ENCODE measurements around the gene C2CD5. TPM values are rescaled to one million over a fixed set of nuclear protein-coding genes. Genes with fewer than 3 reads are reported as not detected.

The C2CD5 gene
- polyA plus RNA-seq, 1 donor from 2014 or later = 171 TPM

GRCh38 chr12:22535478-22535877 is 8.9 kb downstream of the C2CD5 start:
- no peaks in the 10 kb centered on the region for H3K27me3 ChIP-seq (ENCODE audit: insufficient read depth, low read depth, low read length)
- TF ChIP-seq REST (IDR thresholded peaks at IDR 0.05; ENCODE audit: borderline replicate concordance) (no peak), SMC3 (conservative IDR thresholded peaks at IDR 0.05; ENCODE audit: poor library complexity) (no peak)

GRCh38 chr12:22535038-22535437 is 9.3 kb downstream of the C2CD5 start:
- H3K9ac ChIP-seq (ENCODE audit: low read length) = no peak overlapping the region
- H3K4me3 ChIP-seq (ENCODE audit: low read length) = no peak overlapping the region
- peaks cover 22% of the 10 kb centered on the region for H3K36me3 ChIP-seq (ENCODE audit: insufficient read depth, low read length)
- no peaks in the 10 kb centered on the region for H3K9me2 ChIP-seq (ENCODE audit: insufficient read depth, low read length)
- H3K4me2 ChIP-seq (ENCODE audit: low read length) = no peak overlapping the region
- TF ChIP-seq CTCF (IDR thresholded peaks at IDR 0.05; ENCODE audit: poor library complexity, severe bottlenecking) (no peak), POLR2AphosphoS5 (IDR thresholded peaks at IDR 0.05) (no peak), MXI1 (conservative IDR thresholded peaks at IDR 0.05; ENCODE audit: poor library complexity, severe bottlenecking) (no peak), EZH2 (IDR thresholded peaks at IDR 0.05; ENCODE audit: borderline replicate concordance, insufficient read depth, low read length, poor library complexity, severe bottlenecking) (no peak), EP300 (conservative IDR thresholded peaks at IDR 0.05; ENCODE audit: poor library complexity, severe bottlenecking) (no peak), RAD21 (conservative IDR thresholded peaks at IDR 0.05) (no peak), TAF1 (IDR thresholded peaks at IDR 0.05; ENCODE audit: low read depth) (no peak), REST (IDR thresholded peaks at IDR 0.05; ENCODE audit: borderline replicate concordance) (no peak), SMC3 (conservative IDR thresholded peaks at IDR 0.05; ENCODE audit: poor library complexity) (no peak)
- H3K79me2 ChIP-seq (replicated peaks; ENCODE audit: insufficient read depth, low read length) = peaks cover 26% of the 10 kb centered on the region
- no peaks in the 10 kb centered on the region for H4K20me1 ChIP-seq (ENCODE audit: insufficient read depth)
- H2AFZ ChIP-seq (ENCODE audit: low read depth, low read length) = no peak overlapping the region
- no peak overlapping the region for H3K27ac ChIP-seq (ENCODE audit: low read length)
- no peaks in the 10 kb centered on the region for H3F3A ChIP-seq (ENCODE audit: insufficient read depth, low read length, poor library complexity, severe bottlenecking)
- H3K27me3 ChIP-seq (ENCODE audit: insufficient read depth, low read depth, low read length) = no peaks in the 10 kb centered on the region
- H3K9me3 ChIP-seq (ENCODE audit: low read length) = peaks cover 6% of the 10 kb centered on the region

More at GRCh38 chr12:22535478-22535877, 8.9 kb downstream of the C2CD5 start:
- H3K79me2 ChIP-seq (replicated peaks; ENCODE audit: insufficient read depth, low read length) = peaks cover 26% of the 10 kb centered on the region
- H3K27ac ChIP-seq (ENCODE audit: low read length) = no peak overlapping the region
- no peaks in the 10 kb centered on the region for H3K9me2 ChIP-seq (ENCODE audit: insufficient read depth, low read length)
- H3K4me3 ChIP-seq (ENCODE audit: low read length) = peak overlapping the region; percentile 16
- H3K9ac ChIP-seq (ENCODE audit: low read length) = no peak overlapping the region
- H4K20me1 ChIP-seq (ENCODE audit: insufficient read depth) = no peaks in the 10 kb centered on the region
- H3K36me3 ChIP-seq (ENCODE audit: insufficient read depth, low read length) = peaks cover 20% of the 10 kb centered on the region
- H3K4me2 ChIP-seq (ENCODE audit: low read length) = no peak overlapping the region
- peaks cover 6% of the 10 kb centered on the region for H3K9me3 ChIP-seq (ENCODE audit: low read length)
- H3F3A ChIP-seq (ENCODE audit: insufficient read depth, low read length, poor library complexity, severe bottlenecking) = no peaks in the 10 kb centered on the region
- no peak overlapping the region for H2AFZ ChIP-seq (ENCODE audit: low read depth, low read length)

Measured in neural cell (in vitro differentiated cells).